ENCODE data around the gene CCL2.

GRCh38 chr17:34236281-34236892 is 18.7 kb upstream of the CCL2 start:
- TF ChIP-seq POLR2AphosphoS5 (IDR thresholded peaks at IDR 0.05) (no peak), CTCF (IDR thresholded peaks at IDR 0.05) (no peak), POLR2A (IDR thresholded peaks at IDR 0.05) (no peak)

Data from breast epithelium (tissue), 3 donors.